ENCODE data around the gene ZNF579. TPM values are rescaled to one million over a fixed set of nuclear protein-coding genes. Genes with fewer than 3 reads are reported as not detected.

ZNF579 gene
- total RNA-seq, 1 experiment from 2014 or later = 19.9 TPM

GRCh38 chr19:55613930-55614710 is 33.5 kb upstream of the ZNF579 start:
- Histone ChIP-seq H3K4ac (ENCODE audit: low read depth, low read length) (no peak overlapping the region), H2BK15ac (ENCODE audit: low read depth, low read length) (no peak overlapping the region), H2BK120ac (ENCODE audit: low read depth, low read length, poor library complexity, severe bottlenecking) (no peak overlapping the region), H2BK12ac (ENCODE audit: insufficient read length, low read depth, low read length) (no peak overlapping the region), H3K9ac (ENCODE audit: extremely low read depth, insufficient read length, low read length) (no peak overlapping the region), H2AK5ac (ENCODE audit: insufficient read length, low read length) (no peak overlapping the region), H3K14ac (ENCODE audit: insufficient read depth, low read length) (no peak overlapping the region), H2AFZ (ENCODE audit: low read length) (no peak overlapping the region), H3K4me2 (ENCODE audit: insufficient read depth, insufficient read length, low read length) (no peak overlapping the region), H3K27ac (ENCODE audit: insufficient read length, low read depth, low read length) (no peak overlapping the region), H3K79me2 (ENCODE audit: insufficient read depth, low read length) (0 out of 2 replicates have a peak, but pooled peaks cover 1% of the 10 kb centered on the region), H3K18ac (ENCODE audit: insufficient read length, low read depth, low read length) (no peak overlapping the region), H3K79me1 (ENCODE audit: insufficient read depth, low read depth, low read length, poor library complexity, severe bottlenecking) (no peaks in the 10 kb centered on the region), H3K23me2 (ENCODE audit: insufficient read length, low read depth, low read length, poor library complexity, severe bottlenecking) (no peaks in the 10 kb centered on the region), H2BK5ac (ENCODE audit: insufficient read length, low read length) (no peak overlapping the region), H3K4me1 (ENCODE audit: insufficient read depth, low read length) (no peaks in the 10 kb centered on the region), H3K9me3 (ENCODE audit: control insufficient read depth, low read depth, low read length) (no peaks in the 10 kb centered on the region), H4K8ac (replicated peaks; ENCODE audit: insufficient read length, low read depth, low read length) (no peak overlapping the region), H3K56ac (ENCODE audit: insufficient read length, low read depth, low read length) (no peak overlapping the region), H3K23ac (ENCODE audit: insufficient read length, low read depth, low read length) (no peak overlapping the region), H4K91ac (ENCODE audit: insufficient read length, low read depth, low read length) (no peak overlapping the region), H3K27me3 (ENCODE audit: insufficient read depth, low read length) (no peaks in the 10 kb centered on the region), H4K5ac (ENCODE audit: insufficient read length, low read depth, low read length) (no peak overlapping the region), H3T11ph (ENCODE audit: low read length) (no peak overlapping the region), H2BK20ac (ENCODE audit: low read depth, low read length, poor library complexity, severe bottlenecking) (no peak overlapping the region), H4K20me1 (ENCODE audit: control insufficient read depth, insufficient read depth, insufficient read length) (no peaks in the 10 kb centered on the region)
- no peak for DNase-seq
- TF ChIP-seq CTCF (conservative IDR thresholded peaks at IDR 0.05) = no peak
- H3K36me3 Mint-ChIP-seq (ENCODE audit: insufficient read depth in 1 of 3, low read depth in 3 of 3) = peaks cover 15 to 40% (median 36%) of the 10 kb centered on the region in 3 experiments
- peaks cover 0 to 2% of the 10 kb centered on the region in 2 experiments; a peak in 1 of 4 replicates for H3K4me1 Mint-ChIP-seq
- H3K9me3 Mint-ChIP-seq = no peaks in the 10 kb centered on the region
- no CpG with 5 or more reads among the region's 75 CpGs for WGBS (ENCODE audit: extremely low coverage, insufficient read length, low lambda C conversion rate)
- no peak overlapping the region for H3K4me3 Mint-ChIP-seq
- H3K27ac Mint-ChIP-seq = no peak overlapping the region
- peaks cover 2% of the 10 kb centered on the region for H3K27me3 Mint-ChIP-seq (ENCODE audit: low read depth)

All from H9 (cell line).